ENCODE data around the gene MAMLD1.

Gene MAMLD1

DNA sequence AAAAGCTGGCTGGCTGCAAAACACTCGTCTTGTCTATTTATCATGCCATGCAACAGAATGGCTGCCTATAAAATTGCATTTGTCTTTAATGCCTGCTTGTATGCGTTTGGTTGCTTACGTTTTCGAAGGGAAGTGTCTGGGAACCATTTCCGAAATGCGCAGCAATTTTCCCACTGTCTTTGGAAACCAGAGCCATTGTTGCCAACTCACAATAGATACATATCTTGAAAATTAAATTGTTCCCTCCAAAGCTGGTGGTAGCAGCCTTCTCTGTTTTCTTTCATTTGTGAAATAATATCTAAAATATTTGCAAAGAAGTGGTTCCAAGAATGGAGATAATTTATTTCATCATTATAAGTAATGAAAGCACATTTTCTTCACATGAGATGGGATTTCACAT lies 53.4 kb downstream of the MAMLD1 start:
- H3K27me3 ChIP-seq (ENCODE audit: insufficient read depth, poor library complexity, severe bottlenecking) = no peaks in the 10 kb centered on the region
- no peak overlapping the region for H3K27ac ChIP-seq (replicated peaks)
- no peak for DNase-seq (ENCODE audit: low read depth in 1 of 2, low spot score in 1 of 2)
- no peak overlapping the region for H3K4me3 ChIP-seq (replicated peaks; ENCODE audit: insufficient read depth, low read length)
- no peak for TF ChIP-seq POLR2AphosphoS5 (IDR thresholded peaks at IDR 0.05; ENCODE audit: low read depth)
- no peak for TF ChIP-seq GABPA (IDR thresholded peaks at IDR 0.05; ENCODE audit: low read depth)
- TF ChIP-seq, protein P1, sequence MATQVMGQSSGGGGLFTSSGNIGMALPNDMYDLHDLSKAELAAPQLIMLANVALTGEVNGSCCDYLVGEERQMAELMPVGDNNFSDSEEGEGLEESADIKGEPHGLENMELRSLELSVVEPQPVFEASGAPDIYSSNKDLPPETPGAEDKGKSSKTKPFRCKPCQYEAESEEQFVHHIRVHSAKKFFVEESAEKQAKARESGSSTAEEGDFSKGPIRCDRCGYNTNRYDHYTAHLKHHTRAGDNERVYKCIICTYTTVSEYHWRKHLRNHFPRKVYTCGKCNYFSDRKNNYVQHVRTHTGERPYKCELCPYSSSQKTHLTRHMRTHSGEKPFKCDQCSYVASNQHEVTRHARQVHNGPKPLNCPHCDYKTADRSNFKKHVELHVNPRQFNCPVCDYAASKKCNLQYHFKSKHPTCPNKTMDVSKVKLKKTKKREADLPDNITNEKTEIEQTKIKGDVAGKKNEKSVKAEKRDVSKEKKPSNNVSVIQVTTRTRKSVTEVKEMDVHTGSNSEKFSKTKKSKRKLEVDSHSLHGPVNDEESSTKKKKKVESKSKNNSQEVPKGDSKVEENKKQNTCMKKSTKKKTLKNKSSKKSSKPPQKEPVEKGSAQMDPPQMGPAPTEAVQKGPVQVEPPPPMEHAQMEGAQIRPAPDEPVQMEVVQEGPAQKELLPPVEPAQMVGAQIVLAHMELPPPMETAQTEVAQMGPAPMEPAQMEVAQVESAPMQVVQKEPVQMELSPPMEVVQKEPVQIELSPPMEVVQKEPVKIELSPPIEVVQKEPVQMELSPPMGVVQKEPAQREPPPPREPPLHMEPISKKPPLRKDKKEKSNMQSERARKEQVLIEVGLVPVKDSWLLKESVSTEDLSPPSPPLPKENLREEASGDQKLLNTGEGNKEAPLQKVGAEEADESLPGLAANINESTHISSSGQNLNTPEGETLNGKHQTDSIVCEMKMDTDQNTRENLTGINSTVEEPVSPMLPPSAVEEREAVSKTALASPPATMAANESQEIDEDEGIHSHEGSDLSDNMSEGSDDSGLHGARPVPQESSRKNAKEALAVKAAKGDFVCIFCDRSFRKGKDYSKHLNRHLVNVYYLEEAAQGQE (IDR thresholded peaks at IDR 0.05; ENCODE audit: insufficient replicate concordance, low read depth) = no peak
- no peak for TF ChIP-seq SPI1 (IDR thresholded peaks at IDR 0.05; ENCODE audit: borderline replicate concordance, low read depth)
- TF ChIP-seq, protein P2, sequence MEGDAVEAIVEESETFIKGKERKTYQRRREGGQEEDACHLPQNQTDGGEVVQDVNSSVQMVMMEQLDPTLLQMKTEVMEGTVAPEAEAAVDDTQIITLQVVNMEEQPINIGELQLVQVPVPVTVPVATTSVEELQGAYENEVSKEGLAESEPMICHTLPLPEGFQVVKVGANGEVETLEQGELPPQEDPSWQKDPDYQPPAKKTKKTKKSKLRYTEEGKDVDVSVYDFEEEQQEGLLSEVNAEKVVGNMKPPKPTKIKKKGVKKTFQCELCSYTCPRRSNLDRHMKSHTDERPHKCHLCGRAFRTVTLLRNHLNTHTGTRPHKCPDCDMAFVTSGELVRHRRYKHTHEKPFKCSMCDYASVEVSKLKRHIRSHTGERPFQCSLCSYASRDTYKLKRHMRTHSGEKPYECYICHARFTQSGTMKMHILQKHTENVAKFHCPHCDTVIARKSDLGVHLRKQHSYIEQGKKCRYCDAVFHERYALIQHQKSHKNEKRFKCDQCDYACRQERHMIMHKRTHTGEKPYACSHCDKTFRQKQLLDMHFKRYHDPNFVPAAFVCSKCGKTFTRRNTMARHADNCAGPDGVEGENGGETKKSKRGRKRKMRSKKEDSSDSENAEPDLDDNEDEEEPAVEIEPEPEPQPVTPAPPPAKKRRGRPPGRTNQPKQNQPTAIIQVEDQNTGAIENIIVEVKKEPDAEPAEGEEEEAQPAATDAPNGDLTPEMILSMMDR (IDR thresholded peaks at IDR 0.05; ENCODE audit: insufficient read depth, low read length) = no peak

GRCh38 chrX:150421816-150422215 lies 58.7 kb downstream of the MAMLD1 start:
- TF ChIP-seq, protein P2 (IDR thresholded peaks at IDR 0.05; ENCODE audit: insufficient read depth, low read length) = no peak
- no peak for TF ChIP-seq SPI1 (IDR thresholded peaks at IDR 0.05; ENCODE audit: borderline replicate concordance, low read depth)
- TF ChIP-seq, protein P1 (IDR thresholded peaks at IDR 0.05; ENCODE audit: insufficient replicate concordance, low read depth) = no peak
- TF ChIP-seq POLR2AphosphoS5 (IDR thresholded peaks at IDR 0.05; ENCODE audit: low read depth) = no peak
- TF ChIP-seq GABPA (IDR thresholded peaks at IDR 0.05; ENCODE audit: low read depth) = no peak
- H3K4me3 ChIP-seq (replicated peaks; ENCODE audit: insufficient read depth, low read length) = no peak overlapping the region
- H3K27ac ChIP-seq (replicated peaks) = no peak overlapping the region
- no peak for DNase-seq (ENCODE audit: low read depth in 1 of 2, low spot score in 1 of 2)
- H3K27me3 ChIP-seq (ENCODE audit: insufficient read depth, poor library complexity, severe bottlenecking) = no peaks in the 10 kb centered on the region

DNA sequence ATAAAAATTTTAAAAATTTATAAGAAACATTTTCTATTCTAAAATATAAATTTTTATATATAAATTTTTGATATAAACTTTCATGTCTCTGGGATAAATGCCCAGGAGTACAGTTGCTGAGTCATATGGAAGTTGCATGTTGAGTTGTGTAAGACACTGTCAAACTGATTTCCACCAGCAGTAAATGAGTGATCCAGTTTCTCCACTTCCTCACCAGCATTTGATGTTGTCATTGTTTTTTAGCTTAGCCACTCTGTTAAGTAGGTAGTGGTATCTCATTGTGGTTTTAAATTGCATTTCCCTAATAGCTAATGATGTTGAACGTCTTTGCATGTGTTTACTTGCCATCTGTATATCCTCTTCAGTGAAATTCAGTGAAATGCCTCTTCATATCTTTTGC lies 66.5 kb downstream of the MAMLD1 start:
- TF ChIP-seq SPI1 (IDR thresholded peaks at IDR 0.05; ENCODE audit: borderline replicate concordance, low read depth) = peak; percentile 80; the same call in 1 of the 2 replicates
- TF ChIP-seq GABPA (IDR thresholded peaks at IDR 0.05; ENCODE audit: low read depth) = no peak
- no peaks in the 10 kb centered on the region for H3K27me3 ChIP-seq (ENCODE audit: insufficient read depth, poor library complexity, severe bottlenecking)
- H3K27ac ChIP-seq (replicated peaks) = no peak overlapping the region
- H3K4me3 ChIP-seq (replicated peaks; ENCODE audit: insufficient read depth, low read length) = no peak overlapping the region
- DNase-seq (ENCODE audit: low read depth in 1 of 2, low spot score in 1 of 2) = peak; percentile 63 to 72

- no peak for DNase-seq (ENCODE audit: low read depth in 1 of 2, low spot score in 1 of 2)
- TF ChIP-seq POLR2AphosphoS5 (IDR thresholded peaks at IDR 0.05; ENCODE audit: low read depth) (no peak), GABPA (IDR thresholded peaks at IDR 0.05; ENCODE audit: low read depth) (no peak)
- TF ChIP-seq, protein P2 (IDR thresholded peaks at IDR 0.05; ENCODE audit: insufficient read depth, low read length) = no peak
- TF ChIP-seq, protein P1 (IDR thresholded peaks at IDR 0.05; ENCODE audit: insufficient replicate concordance, low read depth) = no peak
- no peak overlapping the region for H3K27ac ChIP-seq (replicated peaks)
- H3K4me3 ChIP-seq (replicated peaks; ENCODE audit: insufficient read depth, low read length) = no peak overlapping the region
- no peaks in the 10 kb centered on the region for H3K27me3 ChIP-seq (ENCODE audit: insufficient read depth, poor library complexity, severe bottlenecking)
Observed at GRCh38 chrX:150436195-150436594, 73.1 kb downstream of the MAMLD1 start.
